ENCODE measurements around the gene BASP1.

The BASP1 gene

GRCh38 chr5:17289681-17290539, 72.5 kb downstream of the BASP1 start:
- DNase-seq (ENCODE audit: low read depth in 1 of 2, low spot score in 1 of 2) = no peak
- Histone ChIP-seq H3K27ac (replicated peaks) (no peak overlapping the region), H3K27me3 (ENCODE audit: insufficient read depth, poor library complexity, severe bottlenecking) (no peaks in the 10 kb centered on the region), H3K4me3 (replicated peaks; ENCODE audit: insufficient read depth, low read length) (no peak overlapping the region)
- TF ChIP-seq GABPA (IDR thresholded peaks at IDR 0.05; ENCODE audit: low read depth) (no peak), POLR2AphosphoS5 (IDR thresholded peaks at IDR 0.05; ENCODE audit: low read depth) (no peak)

- Histone ChIP-seq H3K27ac (replicated peaks) (no peak overlapping the region), H3K4me3 (replicated peaks; ENCODE audit: insufficient read depth, low read length) (no peak overlapping the region), H3K27me3 (ENCODE audit: insufficient read depth, poor library complexity, severe bottlenecking) (no peaks in the 10 kb centered on the region)
- no peak for TF ChIP-seq GABPA (IDR thresholded peaks at IDR 0.05; ENCODE audit: low read depth)
- TF ChIP-seq SPI1 (IDR thresholded peaks at IDR 0.05; ENCODE audit: borderline replicate concordance, low read depth) = no peak
- DNase-seq (ENCODE audit: low read depth in 1 of 2, low spot score in 1 of 2) = no peak
These were observed 73.1 kb downstream of the BASP1 start for GRCh38 chr5:17290540-17290974.

GRCh38 chr5:17292434-17293015, 75.1 kb downstream of the BASP1 start:
- TF ChIP-seq, protein P1, sequence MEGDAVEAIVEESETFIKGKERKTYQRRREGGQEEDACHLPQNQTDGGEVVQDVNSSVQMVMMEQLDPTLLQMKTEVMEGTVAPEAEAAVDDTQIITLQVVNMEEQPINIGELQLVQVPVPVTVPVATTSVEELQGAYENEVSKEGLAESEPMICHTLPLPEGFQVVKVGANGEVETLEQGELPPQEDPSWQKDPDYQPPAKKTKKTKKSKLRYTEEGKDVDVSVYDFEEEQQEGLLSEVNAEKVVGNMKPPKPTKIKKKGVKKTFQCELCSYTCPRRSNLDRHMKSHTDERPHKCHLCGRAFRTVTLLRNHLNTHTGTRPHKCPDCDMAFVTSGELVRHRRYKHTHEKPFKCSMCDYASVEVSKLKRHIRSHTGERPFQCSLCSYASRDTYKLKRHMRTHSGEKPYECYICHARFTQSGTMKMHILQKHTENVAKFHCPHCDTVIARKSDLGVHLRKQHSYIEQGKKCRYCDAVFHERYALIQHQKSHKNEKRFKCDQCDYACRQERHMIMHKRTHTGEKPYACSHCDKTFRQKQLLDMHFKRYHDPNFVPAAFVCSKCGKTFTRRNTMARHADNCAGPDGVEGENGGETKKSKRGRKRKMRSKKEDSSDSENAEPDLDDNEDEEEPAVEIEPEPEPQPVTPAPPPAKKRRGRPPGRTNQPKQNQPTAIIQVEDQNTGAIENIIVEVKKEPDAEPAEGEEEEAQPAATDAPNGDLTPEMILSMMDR (IDR thresholded peaks at IDR 0.05; ENCODE audit: insufficient read depth, low read length) = no peak
- TF ChIP-seq REST (IDR thresholded peaks at IDR 0.05; ENCODE audit: insufficient replicate concordance, low read depth) = no peak
- no peak for TF ChIP-seq POLR2AphosphoS5 (IDR thresholded peaks at IDR 0.05; ENCODE audit: low read depth)
- TF ChIP-seq GABPA (IDR thresholded peaks at IDR 0.05; ENCODE audit: low read depth) = no peak
- TF ChIP-seq SPI1 (IDR thresholded peaks at IDR 0.05; ENCODE audit: borderline replicate concordance, low read depth) = no peak
- Histone ChIP-seq H3K27ac (replicated peaks) (no peak overlapping the region), H3K27me3 (ENCODE audit: insufficient read depth, poor library complexity, severe bottlenecking) (no peaks in the 10 kb centered on the region), H3K4me3 (replicated peaks; ENCODE audit: insufficient read depth, low read length) (no peak overlapping the region)
- no peak for DNase-seq (ENCODE audit: low read depth in 1 of 2, low spot score in 1 of 2)

- TF ChIP-seq SPI1 (IDR thresholded peaks at IDR 0.05; ENCODE audit: borderline replicate concordance, low read depth) = no peak
- TF ChIP-seq POLR2AphosphoS5 (IDR thresholded peaks at IDR 0.05; ENCODE audit: low read depth) = no peak
- TF ChIP-seq, protein P1 (IDR thresholded peaks at IDR 0.05; ENCODE audit: insufficient read depth, low read length) = no peak
- no peak for TF ChIP-seq REST (IDR thresholded peaks at IDR 0.05; ENCODE audit: insufficient replicate concordance, low read depth)
- H3K27me3 ChIP-seq (ENCODE audit: insufficient read depth, poor library complexity, severe bottlenecking) = no peaks in the 10 kb centered on the region
- DNase-seq (ENCODE audit: low read depth in 1 of 2, low spot score in 1 of 2) = no peak
- H3K27ac ChIP-seq (replicated peaks) = no peak overlapping the region
- no peak overlapping the region for H3K4me3 ChIP-seq (replicated peaks; ENCODE audit: insufficient read depth, low read length)
These were observed 77.3 kb downstream of the BASP1 start for GRCh38 chr5:17294639-17295311.
